Pancreas (tissue), 10 donors: ENCODE results near the gene DCAF4. TPM values are rescaled to one million over a fixed set of nuclear protein-coding genes. Genes with fewer than 3 reads are reported as not detected.

Source experiments
- ATAC-seq, 4 donors: fragments of 200-7000 bp; cut with Tn5 transposase; one replicate each; pipeline versions ENCODE4 v1.8.0 to v1.9.1; 2020; ENCODE audit warnings: mild to moderate bottlenecking in 4 of 4, moderate library complexity in 4 of 4
- DNase-seq, 6 donors: peaks; one replicate each; pipeline ENCODE4 v3.0.0-alpha.2; 2020
- FAIRE-seq: peaks from 2 replicates; lab custom pipeline; 2012; peaks lifted over from hg19 to GRCh38; lab: Jason Lieb, UNC
- H3K27ac ChIP-seq, 4 donors: fragments of 200-600 bp; sonication (generic); 1 replicate in 3 of 4; 2 replicates in 1 of 4; pipeline versions ENCODE4 v1.5.0 to v1.8.0; 2020
- H3K27me3 ChIP-seq, 4 donors: fragments of 200-600 bp; one replicate each; pipeline ENCODE4 v1.8.0; 2021
- H3K36me3 ChIP-seq, 3 donors: fragments of 200-600 bp; sonication (generic) in 1 of 3; one replicate each; pipeline versions ENCODE4 v1.5.0 to v1.8.0; 2020 to 2021
- H3K4me1 ChIP-seq, 3 donors: fragments of 200-600 bp; one replicate each; pipeline ENCODE4 v1.8.0; 2021
- H3K4me3 ChIP-seq, 4 donors: fragments of 200-600 bp; sonication (generic) in 2 of 4; one replicate each; pipeline versions ENCODE4 v1.5.0 to v1.8.0; 2020 to 2021
- H3K9me3 ChIP-seq, 4 donors: fragments of 200-600 bp; one replicate each; pipeline ENCODE4 v1.8.0; 2021
- WGBS, 2 donors: extraction: QIAGEN DNeasy Blood & Tissue Kit; methylation state at CpG; one replicate each; pipeline ENCODE4 v1.1.7; 2013; 5-methylcytosine and 5-hydroxymethylcytosine counted together
- intact Hi-C, 3 donors: fragments of 100-400 bp; cut with DNase I; formaldehyde crosslinking; loops; one replicate each; pipeline versions ENCODE4 v1.11.1 to v1.14.2; 2022
- polyA plus RNA-seq, 2 donors: library from polyadenylated mRNA; stranded (reverse); fragments of 200-250 nt; gene quantifications; one replicate each; pipeline ENCODE4 v1.2.3, GENCODE V29; 2013
- total RNA-seq, 6 donors: library from RNA; stranded (reverse); fragmentation: NEBNext Ultra II Directional in 4 of 6; extraction: Animal tissue kit (Norgen Biotek cat#: 25700) in 4 of 6; gene quantifications; one replicate each; pipeline versions ENCODE4 v1.2.1 to v1.2.4, GENCODE V29; 2021 to 2023
- TF ChIP-seq, protein P1 (sequence below), 4 donors: fragments of 200-600 bp; sonication (generic) in 3 of 4; IDR thresholded peaks; one replicate each; pipeline versions ENCODE4 v1.5.0 to v1.8.0; 2021; ENCODE audit warnings: antibody characterized with exemption in 4 of 4
- donor health status: healthy with polysubstance abuse.
- donor health status: DM: no; HTN: no; CAD: no; lungs with moderate emphysema.
- donor health status: DM: no; HTN: no; CAD: no.
- donor health status: control.
- donor health status: control.
- donor health status: Bipolar disorder and iron deficiency.
- donor health status: DM: yes; HTN: yes; CAD: no.
- donor health status: DM: no; HTN: no; CAD: no.
- donor health status: DM: no; HTN: no; CAD: no.
- donor health status: DM: yes; HTN: yes; CAD: no.

Gene DCAF4
- total and polyA plus RNA-seq, 8 donors = 7.8 to 14.5 (median 11.2) TPM

DNA sequence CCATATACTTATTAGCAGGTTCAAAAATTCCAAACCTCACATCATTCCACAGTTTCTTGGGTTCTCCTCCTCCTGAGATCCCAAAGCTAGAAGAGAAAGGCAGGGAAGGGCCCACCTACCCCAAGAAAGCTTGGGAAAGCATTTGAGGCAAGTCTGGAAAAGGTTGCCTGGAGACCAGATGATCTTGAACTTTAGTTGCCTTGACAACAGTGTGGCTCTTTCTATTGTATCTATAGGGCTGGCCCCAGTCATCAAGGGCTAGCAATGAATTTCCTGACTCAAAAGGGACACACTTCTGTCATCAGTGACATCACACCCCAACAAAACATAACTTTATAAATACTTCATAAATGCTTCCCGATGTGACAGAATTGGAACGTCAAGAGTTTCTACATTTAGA, 60.6 kb downstream of the DCAF4 start:
- 92 to 97% methylated on average over 2 of the region's 2 CpGs for WGBS, 2 donors
- H3K4me1 ChIP-seq = peaks cover 0 to 9% (median 5%) of the 10 kb centered on the region in 3 donors
- H3K9me3 ChIP-seq = no peaks in the 10 kb centered on the region
- intact Hi-C loops = no loop called here
- H3K4me3 ChIP-seq = no peak overlapping the region
- H3K27me3 ChIP-seq = no peaks in the 10 kb centered on the region
- FAIRE-seq (no peak), DNase-seq (no peak), ATAC-seq (no peak)
- TF ChIP-seq, protein P1, sequence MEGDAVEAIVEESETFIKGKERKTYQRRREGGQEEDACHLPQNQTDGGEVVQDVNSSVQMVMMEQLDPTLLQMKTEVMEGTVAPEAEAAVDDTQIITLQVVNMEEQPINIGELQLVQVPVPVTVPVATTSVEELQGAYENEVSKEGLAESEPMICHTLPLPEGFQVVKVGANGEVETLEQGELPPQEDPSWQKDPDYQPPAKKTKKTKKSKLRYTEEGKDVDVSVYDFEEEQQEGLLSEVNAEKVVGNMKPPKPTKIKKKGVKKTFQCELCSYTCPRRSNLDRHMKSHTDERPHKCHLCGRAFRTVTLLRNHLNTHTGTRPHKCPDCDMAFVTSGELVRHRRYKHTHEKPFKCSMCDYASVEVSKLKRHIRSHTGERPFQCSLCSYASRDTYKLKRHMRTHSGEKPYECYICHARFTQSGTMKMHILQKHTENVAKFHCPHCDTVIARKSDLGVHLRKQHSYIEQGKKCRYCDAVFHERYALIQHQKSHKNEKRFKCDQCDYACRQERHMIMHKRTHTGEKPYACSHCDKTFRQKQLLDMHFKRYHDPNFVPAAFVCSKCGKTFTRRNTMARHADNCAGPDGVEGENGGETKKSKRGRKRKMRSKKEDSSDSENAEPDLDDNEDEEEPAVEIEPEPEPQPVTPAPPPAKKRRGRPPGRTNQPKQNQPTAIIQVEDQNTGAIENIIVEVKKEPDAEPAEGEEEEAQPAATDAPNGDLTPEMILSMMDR (IDR thresholded peaks at IDR 0.05) = no peak
- H3K36me3 ChIP-seq = peaks cover 0 to 5% (median 0%) of the 10 kb centered on the region in 3 donors
- no peak overlapping the region for H3K27ac ChIP-seq

GRCh38 chr14:72990171-72990570, 63.9 kb downstream of the DCAF4 start:
- no peaks in the 10 kb centered on the region for H3K4me1 ChIP-seq
- peaks cover 0 to 11% (median 0%) of the 10 kb centered on the region in 3 donors for H3K36me3 ChIP-seq
- TF ChIP-seq, protein P1 (IDR thresholded peaks at IDR 0.05) = no peak
- H3K4me3 ChIP-seq = no peak overlapping the region
- no peak overlapping the region for H3K27ac ChIP-seq
- WGBS, 2 donors = 97 to 99% methylated on average over 8 of the region's 8 CpGs
- no peak for FAIRE-seq
- ATAC-seq = no peak
- DNase-seq = no peak
- H3K27me3 ChIP-seq = no peaks in the 10 kb centered on the region
- H3K9me3 ChIP-seq = no peaks in the 10 kb centered on the region
- intact Hi-C loops = no loop called here

DNA sequence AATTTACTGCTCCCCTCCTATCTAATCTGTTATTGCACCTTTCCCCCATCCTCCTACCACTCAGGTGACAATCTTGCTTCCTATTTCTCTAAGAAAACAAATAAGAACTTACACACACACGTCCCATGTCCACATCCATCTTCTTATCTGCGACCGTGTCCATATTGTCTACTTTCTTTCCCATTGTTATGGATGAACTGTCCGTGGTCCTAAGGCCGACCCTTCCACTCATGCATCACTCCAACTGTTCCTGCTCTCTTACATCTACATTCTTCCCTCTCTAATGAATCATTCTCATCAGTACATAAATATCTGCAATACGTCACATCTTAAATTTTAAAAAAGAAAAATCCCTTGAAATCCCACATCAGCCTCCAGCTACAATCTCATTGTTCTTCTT, 70.7 kb downstream of the DCAF4 start:
- Histone ChIP-seq H3K27ac (no peak overlapping the region), H3K4me1 (no peaks in the 10 kb centered on the region), H3K4me3 (no peak overlapping the region), H3K36me3 (peaks cover 0 to 24% (median 5%) of the 10 kb centered on the region in 3 donors), H3K27me3 (no peaks in the 10 kb centered on the region), H3K9me3 (no peaks in the 10 kb centered on the region)
- TF ChIP-seq, protein P1 (IDR thresholded peaks at IDR 0.05) = no peak
- FAIRE-seq (no peak), DNase-seq (no peak), ATAC-seq (no peak)
- intact Hi-C loops = no loop called here
- WGBS, 2 donors = 88 to 91% methylated on average over 6 of the region's 6 CpGs

GRCh38 chr14:72998252-72998903, 72.1 kb downstream of the DCAF4 start:
- Histone ChIP-seq H3K27ac (no peak overlapping the region), H3K4me1 (no peaks in the 10 kb centered on the region), H3K27me3 (no peaks in the 10 kb centered on the region), H3K4me3 (no peak overlapping the region), H3K36me3 (peaks cover 0 to 18% (median 5%) of the 10 kb centered on the region in 3 donors), H3K9me3 (no peaks in the 10 kb centered on the region)
- 75 to 78% methylated on average over 2 of the region's 2 CpGs for WGBS, 2 donors
- TF ChIP-seq, protein P1 (IDR thresholded peaks at IDR 0.05) = no peak
- ATAC-seq = no peak
- no peak for DNase-seq
- intact Hi-C loops = no loop called here
- FAIRE-seq = no peak

DNA sequence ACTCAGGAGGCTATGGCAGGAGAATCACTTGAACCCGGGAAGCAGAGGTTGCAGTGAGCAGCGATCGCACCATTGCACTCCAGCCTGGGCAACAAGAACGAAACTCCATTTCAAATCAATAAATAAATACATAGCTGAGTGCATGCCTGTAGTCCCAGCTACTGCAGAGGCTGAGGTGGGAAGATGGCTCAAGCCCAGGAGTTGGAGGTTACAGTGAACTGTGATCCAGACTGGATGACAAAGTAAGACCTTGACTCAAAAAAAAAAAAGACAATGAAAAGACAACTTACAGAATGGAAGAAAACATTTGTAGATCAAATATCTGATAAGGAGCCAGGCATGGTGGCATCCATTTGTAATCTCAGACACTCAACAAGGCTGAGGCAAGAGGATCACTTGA, 73.1 kb downstream of the DCAF4 start:
- TF ChIP-seq, protein P1 (IDR thresholded peaks at IDR 0.05) = no peak
- Histone ChIP-seq H3K27me3 (no peaks in the 10 kb centered on the region), H3K4me1 (no peaks in the 10 kb centered on the region), H3K4me3 (no peak overlapping the region), H3K36me3 (peaks cover 0 to 18% (median 5%) of the 10 kb centered on the region in 3 donors), H3K9me3 (no peaks in the 10 kb centered on the region), H3K27ac (no peak overlapping the region)
- WGBS, 2 donors = 91 to 94% methylated on average over 4 of the region's 4 CpGs
- DNase-seq (no peak), ATAC-seq (no peak), FAIRE-seq (no peak)
- intact Hi-C loops = no loop called here
